ENCODE measurements around the gene SLC45A2.

GRCh38 chr5:34017254-34017653, 32.8 kb upstream of the SLC45A2 start:
- TF ChIP-seq, protein P1, sequence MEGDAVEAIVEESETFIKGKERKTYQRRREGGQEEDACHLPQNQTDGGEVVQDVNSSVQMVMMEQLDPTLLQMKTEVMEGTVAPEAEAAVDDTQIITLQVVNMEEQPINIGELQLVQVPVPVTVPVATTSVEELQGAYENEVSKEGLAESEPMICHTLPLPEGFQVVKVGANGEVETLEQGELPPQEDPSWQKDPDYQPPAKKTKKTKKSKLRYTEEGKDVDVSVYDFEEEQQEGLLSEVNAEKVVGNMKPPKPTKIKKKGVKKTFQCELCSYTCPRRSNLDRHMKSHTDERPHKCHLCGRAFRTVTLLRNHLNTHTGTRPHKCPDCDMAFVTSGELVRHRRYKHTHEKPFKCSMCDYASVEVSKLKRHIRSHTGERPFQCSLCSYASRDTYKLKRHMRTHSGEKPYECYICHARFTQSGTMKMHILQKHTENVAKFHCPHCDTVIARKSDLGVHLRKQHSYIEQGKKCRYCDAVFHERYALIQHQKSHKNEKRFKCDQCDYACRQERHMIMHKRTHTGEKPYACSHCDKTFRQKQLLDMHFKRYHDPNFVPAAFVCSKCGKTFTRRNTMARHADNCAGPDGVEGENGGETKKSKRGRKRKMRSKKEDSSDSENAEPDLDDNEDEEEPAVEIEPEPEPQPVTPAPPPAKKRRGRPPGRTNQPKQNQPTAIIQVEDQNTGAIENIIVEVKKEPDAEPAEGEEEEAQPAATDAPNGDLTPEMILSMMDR (IDR thresholded peaks at IDR 0.05) = no peak
- TF ChIP-seq POLR2A (IDR thresholded peaks at IDR 0.05) = no peak

Measured in Peyer's patch (tissue), 4 donors.